Retinal pigment epithelial cell (primary cell): ENCODE data around the gene FOXE3.

Experiments
- DNase-seq: peaks from one replicate; pipeline ENCODE4 v3.0.0-alpha.2; 2010; ENCODE audit warnings: low read depth
- H3K4me3 ChIP-seq: 2 replicates; pipeline ENCODE4 v1.5.1; 2011; ENCODE audit warnings: mild to moderate bottlenecking, low read length, control low read depth, moderate library complexity
- TF ChIP-seq, protein P1 (sequence below): conservative IDR thresholded peaks from 2 replicates; pipeline ENCODE4 v1.5.1; 2011; ENCODE audit warnings: low read depth, low read length, control low read depth, inconsistent platforms

The FOXE3 gene

DNA sequence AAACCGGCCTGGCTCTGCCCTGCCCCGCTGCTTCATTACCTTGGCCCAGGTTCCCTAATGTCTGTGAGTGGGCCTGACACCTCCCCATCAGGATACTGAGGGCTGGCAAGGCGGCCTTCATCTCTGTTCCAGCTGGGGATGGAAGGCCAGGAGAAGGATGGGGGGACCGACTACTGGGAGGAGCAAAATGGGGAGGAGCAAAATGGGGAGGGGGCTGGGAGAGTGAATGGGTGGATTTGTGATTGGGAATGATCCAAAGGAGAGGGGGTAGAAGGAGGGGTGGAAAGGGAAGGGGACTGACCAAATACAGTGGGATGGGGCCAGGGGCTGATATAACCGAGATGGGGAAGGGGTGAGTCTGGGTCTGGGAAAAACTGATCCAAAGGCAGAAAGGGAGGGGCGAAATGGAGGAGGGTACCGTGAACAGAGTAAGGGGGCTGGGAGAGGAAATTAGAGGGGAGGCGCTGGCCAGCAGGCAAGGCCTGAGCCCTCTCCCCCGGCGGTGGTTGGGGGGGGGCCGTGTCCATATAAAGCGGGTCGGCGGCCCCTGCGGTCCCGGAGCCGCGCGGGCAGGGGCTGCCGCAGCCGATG is at the start of gene FOXE3:
TSS of gene FOXE3 (plus strand) at position 558 of the 591 bp plus-strand sequence. CDS start at position 589, 31 bp downstream.
- DNase-seq = no peak
- no peak within 1 kb of the TSS for H3K4me3 ChIP-seq
- TF ChIP-seq, protein P1, sequence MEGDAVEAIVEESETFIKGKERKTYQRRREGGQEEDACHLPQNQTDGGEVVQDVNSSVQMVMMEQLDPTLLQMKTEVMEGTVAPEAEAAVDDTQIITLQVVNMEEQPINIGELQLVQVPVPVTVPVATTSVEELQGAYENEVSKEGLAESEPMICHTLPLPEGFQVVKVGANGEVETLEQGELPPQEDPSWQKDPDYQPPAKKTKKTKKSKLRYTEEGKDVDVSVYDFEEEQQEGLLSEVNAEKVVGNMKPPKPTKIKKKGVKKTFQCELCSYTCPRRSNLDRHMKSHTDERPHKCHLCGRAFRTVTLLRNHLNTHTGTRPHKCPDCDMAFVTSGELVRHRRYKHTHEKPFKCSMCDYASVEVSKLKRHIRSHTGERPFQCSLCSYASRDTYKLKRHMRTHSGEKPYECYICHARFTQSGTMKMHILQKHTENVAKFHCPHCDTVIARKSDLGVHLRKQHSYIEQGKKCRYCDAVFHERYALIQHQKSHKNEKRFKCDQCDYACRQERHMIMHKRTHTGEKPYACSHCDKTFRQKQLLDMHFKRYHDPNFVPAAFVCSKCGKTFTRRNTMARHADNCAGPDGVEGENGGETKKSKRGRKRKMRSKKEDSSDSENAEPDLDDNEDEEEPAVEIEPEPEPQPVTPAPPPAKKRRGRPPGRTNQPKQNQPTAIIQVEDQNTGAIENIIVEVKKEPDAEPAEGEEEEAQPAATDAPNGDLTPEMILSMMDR = no peak

DNA sequence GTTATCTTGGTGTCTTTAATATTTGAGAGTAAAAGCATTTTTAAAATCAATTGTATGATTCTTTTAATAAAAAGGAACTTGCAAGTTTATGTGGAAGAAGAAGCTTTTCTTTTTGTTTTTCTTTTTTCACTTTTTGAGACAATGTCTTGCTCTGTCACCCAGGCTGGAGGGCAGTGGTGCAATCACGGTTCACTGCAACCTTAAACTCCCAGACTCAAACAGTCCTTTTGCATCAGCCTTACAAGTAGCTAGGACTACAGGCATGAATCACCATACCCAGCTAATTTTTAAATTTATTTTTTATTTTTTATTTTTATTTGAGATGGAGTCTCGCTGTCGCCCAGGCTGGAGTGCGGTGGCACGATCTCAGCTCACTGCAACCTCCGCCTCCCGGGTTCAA is 48.4 kb upstream of the FOXE3 start:
- TF ChIP-seq, protein P1 = no peak
- DNase-seq = no peak

DNA sequence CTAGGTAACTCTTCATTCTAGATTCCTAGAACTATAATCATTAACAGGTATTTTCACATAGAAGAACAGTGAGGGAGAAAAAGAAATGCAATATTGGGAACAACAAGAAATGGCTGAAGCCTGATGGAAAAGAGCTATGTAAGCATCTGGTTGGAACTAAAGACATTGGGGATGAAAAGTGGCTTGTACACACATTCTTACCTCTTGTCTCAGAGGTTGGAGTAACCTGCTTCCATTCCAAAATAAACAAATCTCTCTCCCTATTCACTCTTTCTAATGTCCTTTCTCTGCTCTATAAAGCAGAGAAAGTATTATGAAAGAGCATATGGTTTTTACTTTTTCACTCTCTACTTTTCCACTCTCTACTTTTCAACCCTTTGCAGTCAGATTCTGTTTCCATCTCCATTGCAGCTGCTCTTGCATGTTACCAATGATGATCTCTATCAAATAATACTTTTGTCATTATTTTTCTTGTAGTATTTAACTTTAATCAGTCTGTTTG is 45.0 kb upstream of the FOXE3 start:
- DNase-seq = no peak
- TF ChIP-seq, protein P1 = no peak

More for the DNA sequence above, 48.4 kb upstream of the FOXE3 start:
- H3K4me3 ChIP-seq = no peak overlapping the region

DNA sequence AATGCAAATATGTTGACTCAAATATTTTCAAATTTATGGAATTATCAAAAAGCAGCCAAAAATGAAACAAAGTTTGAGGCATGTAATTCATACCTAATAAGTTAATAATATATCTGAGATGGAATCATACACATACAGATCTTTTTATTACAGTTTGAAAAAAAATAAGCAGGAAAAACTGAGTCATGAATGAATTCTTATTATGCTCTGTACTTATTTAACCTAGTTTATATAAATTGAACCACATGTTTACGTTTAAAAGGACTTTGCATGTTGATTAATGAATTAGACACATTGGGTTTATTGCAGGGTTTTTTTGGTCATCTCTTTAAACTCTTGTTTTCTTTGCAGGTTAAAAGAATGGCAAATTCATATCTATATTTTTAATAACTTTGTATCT is 41.6 kb upstream of the FOXE3 start:
- no peak for DNase-seq
- H3K4me3 ChIP-seq = no peak overlapping the region
- TF ChIP-seq, protein P1 = no peak

More for the DNA sequence above, 45.0 kb upstream of the FOXE3 start:
- H3K4me3 ChIP-seq = no peak overlapping the region

DNA sequence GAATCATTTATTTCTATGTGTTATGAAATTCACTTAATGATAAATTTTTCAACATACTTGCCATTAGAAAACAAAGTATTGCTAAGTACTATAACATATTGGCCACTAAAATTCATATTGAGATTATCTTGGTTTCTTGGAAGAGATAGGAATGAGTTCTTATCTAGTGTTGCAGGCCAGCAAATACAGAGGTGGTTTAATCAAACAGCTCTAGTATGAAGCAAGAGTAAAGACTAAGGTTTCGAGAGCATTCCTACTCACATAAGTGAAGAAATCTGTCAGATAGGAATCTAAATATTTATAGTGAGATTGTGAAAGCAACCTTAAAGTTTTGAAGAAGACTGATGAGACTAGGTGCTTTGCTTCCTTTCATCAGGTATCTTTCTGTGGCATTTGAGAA is 37.9 kb upstream of the FOXE3 start:
- TF ChIP-seq, protein P1 = no peak
- H3K4me3 ChIP-seq = no peak overlapping the region

DNA sequence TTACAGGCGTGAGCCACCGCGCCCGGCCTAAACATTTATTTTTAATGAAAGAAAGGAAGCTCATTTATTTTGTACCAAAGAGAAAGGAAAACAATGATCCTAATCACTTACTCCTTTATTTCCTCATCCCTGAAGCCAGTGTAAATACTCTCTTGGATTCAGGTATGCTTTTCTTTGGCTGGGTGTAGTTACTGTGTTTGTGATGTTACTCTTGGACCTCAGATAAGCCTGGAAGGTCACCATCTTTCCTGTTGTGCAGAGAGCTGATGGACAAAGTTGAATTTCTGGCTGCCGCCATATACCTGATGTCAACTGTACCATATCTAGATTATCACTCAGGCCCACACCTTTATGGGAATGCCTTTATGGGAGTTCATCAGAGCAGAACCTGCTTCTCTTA is 35.4 kb upstream of the FOXE3 start:
- no peak overlapping the region for H3K4me3 ChIP-seq
- no peak for DNase-seq
- TF ChIP-seq, protein P1 = no peak

More for the DNA sequence above, 37.9 kb upstream of the FOXE3 start:
- no peak for DNase-seq

DNA sequence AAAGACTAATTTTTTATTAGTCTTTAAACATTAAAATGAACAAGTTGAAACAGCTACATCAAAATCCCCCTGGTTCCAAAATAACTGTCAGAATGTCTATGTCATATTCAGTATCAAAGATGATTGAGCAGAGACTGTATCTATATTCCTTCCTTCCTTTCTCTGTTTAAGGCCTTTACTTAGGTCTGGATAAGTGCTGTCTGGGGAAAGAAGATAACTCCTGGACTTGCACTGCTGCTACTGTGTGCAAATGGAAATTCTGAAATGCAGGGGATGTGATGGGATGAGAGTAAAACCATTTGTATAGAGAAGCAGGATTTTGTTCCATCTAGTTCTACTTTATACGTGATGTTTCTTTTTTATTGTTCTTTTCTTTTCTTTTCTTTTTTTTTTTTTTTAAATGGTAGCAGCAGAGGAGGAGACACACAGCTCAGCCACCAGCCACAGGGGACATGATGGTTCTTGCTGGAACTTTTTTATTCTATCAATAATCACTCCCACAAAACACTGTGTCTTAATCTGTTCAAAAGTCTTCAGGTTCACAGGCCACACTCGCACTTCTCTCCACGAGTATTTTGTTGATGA is 33.6 kb upstream of the FOXE3 start:
- no peak for DNase-seq
- H3K4me3 ChIP-seq = no peak overlapping the region
- TF ChIP-seq, protein P1 = no peak
